Keratinocyte (primary cell): ENCODE data around the gene PTK7.

Experiments
- EZH2 ChIP-seq: IDR thresholded peaks from one replicate; pipeline ENCODE4 v1.6.1; 2012; ENCODE audit warnings: inconsistent platforms, mild to moderate bottlenecking, low read length, moderate library complexity
- TF ChIP-seq, protein P1 (sequence below), 3 experiments: IDR thresholded peaks in 1 of 3; conservative IDR thresholded peaks in 1 of 3; optimal IDR thresholded peaks in 1 of 3; 2 replicates in 2 of 3; 3 replicates in 1 of 3; pipeline versions ENCODE3 to v1.5.1; 2011; ENCODE audit warnings: low read length in 3 of 3, mild to moderate bottlenecking in 3 of 3, moderate library complexity in 2 of 3, control low read depth in 1 of 3, inconsistent platforms in 1 of 3; ENCODE audit not compliant: insufficient read depth in 2 of 3; ENCODE audit errors: extremely low read depth in 1 of 3

DNA sequence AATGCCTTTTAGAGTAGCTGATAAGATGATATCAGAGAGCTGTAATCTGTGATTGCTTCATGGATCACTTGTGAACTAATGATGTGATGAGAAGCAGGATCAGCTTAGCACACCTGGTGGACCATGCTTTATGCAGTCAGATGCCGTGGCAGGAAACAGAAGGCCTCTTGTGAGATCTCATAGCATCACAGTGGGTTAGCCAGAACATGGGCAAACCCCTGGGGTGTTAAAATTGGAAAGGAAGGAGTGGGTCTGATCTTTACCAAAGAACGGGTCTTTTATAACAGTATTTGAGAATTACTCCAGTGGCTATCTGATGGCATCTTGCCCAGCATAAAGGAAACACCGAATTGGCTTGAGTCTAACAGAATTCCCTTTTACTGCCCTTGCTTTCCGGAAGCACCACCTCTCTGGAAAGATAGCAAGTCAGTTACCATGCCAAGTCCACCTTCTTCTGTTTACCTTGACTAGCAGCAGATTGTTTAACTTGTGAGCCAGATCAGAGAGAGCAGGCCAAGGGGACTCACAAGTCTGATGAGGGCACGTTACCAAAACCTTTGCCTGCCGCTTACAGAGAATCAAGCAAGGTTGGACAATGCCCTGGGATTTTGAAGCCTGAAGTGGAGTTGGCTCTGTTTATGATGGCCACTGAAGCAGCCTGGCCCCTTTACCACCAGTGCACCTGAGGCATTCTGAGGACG lies 74.1 kb downstream of the PTK7 start:
- TF ChIP-seq, protein P1, sequence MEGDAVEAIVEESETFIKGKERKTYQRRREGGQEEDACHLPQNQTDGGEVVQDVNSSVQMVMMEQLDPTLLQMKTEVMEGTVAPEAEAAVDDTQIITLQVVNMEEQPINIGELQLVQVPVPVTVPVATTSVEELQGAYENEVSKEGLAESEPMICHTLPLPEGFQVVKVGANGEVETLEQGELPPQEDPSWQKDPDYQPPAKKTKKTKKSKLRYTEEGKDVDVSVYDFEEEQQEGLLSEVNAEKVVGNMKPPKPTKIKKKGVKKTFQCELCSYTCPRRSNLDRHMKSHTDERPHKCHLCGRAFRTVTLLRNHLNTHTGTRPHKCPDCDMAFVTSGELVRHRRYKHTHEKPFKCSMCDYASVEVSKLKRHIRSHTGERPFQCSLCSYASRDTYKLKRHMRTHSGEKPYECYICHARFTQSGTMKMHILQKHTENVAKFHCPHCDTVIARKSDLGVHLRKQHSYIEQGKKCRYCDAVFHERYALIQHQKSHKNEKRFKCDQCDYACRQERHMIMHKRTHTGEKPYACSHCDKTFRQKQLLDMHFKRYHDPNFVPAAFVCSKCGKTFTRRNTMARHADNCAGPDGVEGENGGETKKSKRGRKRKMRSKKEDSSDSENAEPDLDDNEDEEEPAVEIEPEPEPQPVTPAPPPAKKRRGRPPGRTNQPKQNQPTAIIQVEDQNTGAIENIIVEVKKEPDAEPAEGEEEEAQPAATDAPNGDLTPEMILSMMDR (optimal IDR thresholded peaks at IDR 0.05 in 1 of 3, IDR thresholded peaks at IDR 0.05 in 1 of 3, conservative IDR thresholded peaks at IDR 0.05 in 1 of 3; ENCODE audit: extremely low read depth in 1 of 3, insufficient read depth in 2 of 3, low read length in 3 of 3), result no peak
- TF ChIP-seq EZH2, result no peak
